Left lung (tissue), 10 donors: ENCODE data around the gene NUP160. TPM values are rescaled to one million over a fixed set of nuclear protein-coding genes. Genes with fewer than 3 reads are reported as not detected.

ENCODE experiments used
- ATAC-seq: fragments of 200-7000 bp; cut with Tn5 transposase; one replicate; pipeline ENCODE4 v1.9.1; 2020; ENCODE audit warnings: moderate library complexity
- DNase-seq, 4 donors: peaks; one replicate each; pipeline ENCODE4 v3.0.0-alpha.2; 2013 to 2020
- H3K27ac ChIP-seq, 2 donors: fragments of 200-600 bp; sonication (generic) in 1 of 2; one replicate each; pipeline versions ENCODE4 v1.5.0 to v1.8.0; 2020 to 2021
- H3K27me3 ChIP-seq, 2 donors: fragments of 200-600 bp; sonication (generic) in 1 of 2; one replicate each; pipeline versions ENCODE4 v1.5.0 to v1.8.0; 2020 to 2021
- H3K36me3 ChIP-seq, 2 donors: fragments of 200-600 bp; sonication (generic) in 1 of 2; one replicate each; pipeline versions ENCODE4 v1.5.0 to v1.8.0; 2020 to 2021
- H3K4me1 ChIP-seq, 2 donors: fragments of 200-600 bp; one replicate each; pipeline ENCODE4 v1.8.0; 2021
- H3K4me3 ChIP-seq, 2 donors: fragments of 200-600 bp; sonication (generic) in 1 of 2; one replicate each; pipeline versions ENCODE4 v1.5.0 to v1.8.0; 2020 to 2021; ENCODE audit warnings: mild to moderate bottlenecking in 1 of 2
- H3K9me3 ChIP-seq, 2 donors: fragments of 200-600 bp; sonication (generic) in 1 of 2; one replicate each; pipeline versions ENCODE4 v1.5.0 to v1.8.0; 2020 to 2021
- CTCF ChIP-seq, 2 donors: fragments of 200-600 bp; sonication (generic) in 1 of 2; IDR thresholded peaks; one replicate each; pipeline versions ENCODE4 v1.5.0 to v1.8.0; 2021; ENCODE audit warnings: antibody characterized with exemption in 2 of 2
- intact Hi-C, 2 donors: fragments of 100-400 bp; cut with DNase I; formaldehyde crosslinking; loops; one replicate each; pipeline versions ENCODE4 v1.11.2 to v1.14.2; 2022
- polyA plus RNA-seq, 6 donors: library from polyadenylated mRNA; unstranded; fragments of 120-200 nt; gene quantifications; one replicate each; pipeline ENCODE4 v1.2.1, GENCODE V29; 2013; ENCODE audit not compliant: insufficient read length in 6 of 6
- total RNA-seq, 2 donors: library from RNA; stranded (reverse); fragmentation: NEBNext Ultra II Directional; extraction: Animal tissue kit (Norgen Biotek cat#: 25700); gene quantifications; one replicate each; pipeline ENCODE4 v1.2.1, GENCODE V29; 2021
- donor health status: DM: no; HTN: yes; CAD: no.
- donor health status: DM: no; HTN: no; CAD: no.

The NUP160 gene
- total and polyA plus RNA-seq, 8 donors = 31.9 to 84.7 (median 75.6) TPM

GRCh38 chr11:47861728-47862127 is 13.6 kb upstream of the NUP160 start:
- peak; percentile 54 for ATAC-seq
- intact Hi-C loops = no loop called here
- no peak for TF ChIP-seq CTCF (IDR thresholded peaks at IDR 0.05)

GRCh38 chr11:47860536-47860935 is 12.4 kb upstream of the NUP160 start:
- no peak for TF ChIP-seq CTCF (IDR thresholded peaks at IDR 0.05)
- no peaks in the 10 kb centered on the region for H3K27me3 ChIP-seq
- H3K27ac ChIP-seq = no peak overlapping the region
- no peaks in the 10 kb centered on the region for H3K9me3 ChIP-seq
- H3K4me1 ChIP-seq = peaks cover 20 to 31% of the 10 kb centered on the region in 2 donors
- H3K36me3 ChIP-seq = no peaks in the 10 kb centered on the region
- intact Hi-C loops = no loop called here
- DNase-seq (no peak), ATAC-seq (no peak)
- H3K4me3 ChIP-seq = no peak overlapping the region

More at GRCh38 chr11:47861728-47862127, 13.6 kb upstream of the NUP160 start:
- Histone ChIP-seq H3K36me3 (no peaks in the 10 kb centered on the region), H3K9me3 (no peaks in the 10 kb centered on the region), H3K27ac (no peak overlapping the region), H3K4me1 (peaks cover 20 to 31% of the 10 kb centered on the region in 2 donors), H3K4me3 (no peak overlapping the region), H3K27me3 (no peaks in the 10 kb centered on the region)
- no peak for DNase-seq

- no peaks in the 10 kb centered on the region for H3K27me3 ChIP-seq
- TF ChIP-seq CTCF (IDR thresholded peaks at IDR 0.05) = no peak
- intact Hi-C loops = no loop called here
- H3K4me1 ChIP-seq = peaks cover 9 to 26% of the 10 kb centered on the region in 2 donors
- no peaks in the 10 kb centered on the region for H3K36me3 ChIP-seq
- H3K27ac ChIP-seq = no peak overlapping the region
- peak; percentile 43 for ATAC-seq
- no peak for DNase-seq
- H3K9me3 ChIP-seq = no peaks in the 10 kb centered on the region
- H3K4me3 ChIP-seq = no peak overlapping the region
These were observed 9.9 kb upstream of the NUP160 start for GRCh38 chr11:47857892-47858543.

- no peak for TF ChIP-seq CTCF (IDR thresholded peaks at IDR 0.05)
- H3K27me3 ChIP-seq = no peaks in the 10 kb centered on the region
- intact Hi-C loops = no loop called here
- H3K27ac ChIP-seq = no peak overlapping the region
- H3K9me3 ChIP-seq = no peaks in the 10 kb centered on the region
- ATAC-seq (no peak), DNase-seq (no peak)
- peaks cover 6 to 26% of the 10 kb centered on the region in 2 donors for H3K4me1 ChIP-seq
- H3K36me3 ChIP-seq = no peaks in the 10 kb centered on the region
- no peak overlapping the region for H3K4me3 ChIP-seq
These were observed 9.3 kb upstream of the NUP160 start for GRCh38 chr11:47857485-47857884.

- intact Hi-C loops = no loop called here
- Histone ChIP-seq H3K9me3 (no peaks in the 10 kb centered on the region), H3K27me3 (no peaks in the 10 kb centered on the region), H3K4me3 (no peak overlapping the region), H3K27ac (no peak overlapping the region), H3K4me1 (peaks cover 6 to 19% of the 10 kb centered on the region in 2 donors), H3K36me3 (no peaks in the 10 kb centered on the region)
- TF ChIP-seq CTCF (IDR thresholded peaks at IDR 0.05) = no peak
- DNase-seq = no peak
- no peak for ATAC-seq
These were observed 8.0 kb upstream of the NUP160 start for GRCh38 chr11:47856186-47856585.
